ENCODE measurements around the gene EXOC4.

Gene EXOC4

DNA sequence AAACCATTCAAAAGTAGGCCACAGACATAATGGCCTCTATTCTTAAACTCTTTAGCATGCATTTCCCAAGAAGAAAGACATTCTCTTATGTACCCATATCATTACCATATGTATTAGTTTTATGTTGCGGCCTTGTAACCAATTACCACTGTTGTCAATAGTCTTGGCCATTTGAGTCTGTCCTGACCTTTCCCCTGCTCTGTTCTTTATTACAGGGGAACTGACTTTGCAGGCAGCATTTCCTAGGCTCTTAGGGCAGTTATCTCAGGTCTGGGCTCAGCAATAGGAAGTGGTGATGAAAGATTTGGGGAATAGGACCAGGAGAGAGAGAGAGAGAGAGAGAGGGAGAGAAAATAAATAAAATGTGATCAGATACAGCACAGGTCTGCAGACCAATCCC, 679.7 kb downstream of the EXOC4 start:
- DNase-seq: no peak

DNA sequence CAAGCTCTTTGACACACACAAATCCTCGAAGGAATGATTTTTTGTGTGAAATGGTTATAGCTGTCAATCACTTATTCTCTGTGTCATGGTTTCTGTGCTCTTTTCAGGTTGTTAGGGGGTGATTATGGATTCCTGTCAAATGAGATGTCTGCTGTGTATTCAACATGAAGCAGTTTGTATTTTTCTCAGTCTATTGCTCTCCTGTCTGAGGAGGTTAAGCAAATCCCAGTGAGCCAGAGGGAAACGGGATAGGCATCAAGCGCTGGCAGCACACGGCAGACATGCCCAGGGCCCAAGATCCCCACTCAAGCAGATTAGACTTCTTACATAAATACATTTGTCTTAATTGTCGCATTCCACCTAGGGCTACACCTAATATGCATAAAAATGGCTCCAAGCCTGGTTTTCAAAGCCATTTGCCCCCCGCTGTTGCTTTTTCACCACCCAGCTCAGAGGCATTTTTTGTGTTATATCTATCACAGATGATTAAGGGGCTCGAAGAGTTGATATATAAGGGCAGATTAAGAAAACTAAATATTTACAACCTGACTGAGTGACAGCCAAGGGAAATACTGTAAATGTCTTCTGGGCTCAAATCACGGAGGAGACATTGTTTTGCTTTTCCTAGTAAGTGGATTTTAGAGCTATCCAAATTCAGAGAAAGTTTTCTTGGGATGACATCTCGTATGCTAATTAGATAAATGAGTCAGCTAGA, 681.5 kb downstream of the EXOC4 start:
- DNase-seq: no peak

DNA sequence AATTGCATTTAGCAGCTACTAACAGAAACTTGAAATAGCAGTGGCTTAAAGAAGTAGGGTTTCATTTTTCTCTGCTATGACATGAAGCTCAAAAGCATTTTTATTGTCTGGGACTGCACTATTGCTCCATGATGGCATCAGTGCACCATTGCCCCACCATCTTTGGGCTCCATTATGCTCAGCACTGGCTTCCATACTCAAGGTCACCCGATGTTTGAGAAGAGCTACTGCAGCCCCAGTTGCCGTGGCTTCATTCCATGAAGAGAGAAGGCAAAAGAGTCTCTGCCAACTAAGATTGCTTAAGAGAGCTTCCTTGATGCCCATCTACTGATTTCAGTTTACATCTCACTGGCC, 682.1 kb downstream of the EXOC4 start:
- DNase-seq: no peak

DNA sequence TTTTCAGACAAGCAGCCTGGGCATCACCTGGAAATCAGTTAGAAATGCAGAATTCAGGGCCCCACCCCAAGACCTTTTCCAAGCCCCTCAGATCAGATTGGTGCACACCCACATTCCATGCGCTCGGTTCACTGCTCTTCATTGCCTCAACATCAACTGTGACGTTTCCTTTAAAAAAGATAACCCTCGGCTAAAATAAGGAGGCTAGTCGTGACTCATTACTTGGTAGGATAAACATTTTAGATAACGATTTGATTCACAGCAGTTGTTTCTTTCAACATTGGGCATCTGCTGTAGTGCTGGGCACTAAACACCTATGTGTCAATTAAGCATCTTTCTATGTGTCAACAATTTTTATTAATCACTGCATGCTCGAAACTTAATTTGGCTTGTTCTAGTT, 683.2 kb downstream of the EXOC4 start:
- no peak for DNase-seq

DNA sequence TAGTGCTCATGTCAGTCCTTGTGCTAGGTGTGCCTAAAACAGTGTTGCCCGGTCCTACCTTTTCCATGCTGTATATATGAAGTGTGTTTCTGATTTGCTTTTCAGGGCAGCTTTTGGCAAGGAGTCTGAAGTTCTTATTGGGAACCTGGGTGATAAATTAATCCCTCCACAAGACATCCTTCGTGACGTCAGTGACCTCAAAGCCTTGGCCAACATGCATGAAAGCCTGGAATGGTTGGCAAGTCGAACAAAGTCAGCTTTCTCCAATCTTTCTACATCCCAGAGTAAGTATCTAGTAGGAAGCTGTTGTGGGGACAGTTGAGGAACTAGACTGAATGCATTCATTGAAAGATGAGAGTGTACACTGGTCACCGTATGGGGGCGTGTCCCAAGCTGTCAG, 684.9 kb downstream of the EXOC4 start:
- no peak for DNase-seq

DNA sequence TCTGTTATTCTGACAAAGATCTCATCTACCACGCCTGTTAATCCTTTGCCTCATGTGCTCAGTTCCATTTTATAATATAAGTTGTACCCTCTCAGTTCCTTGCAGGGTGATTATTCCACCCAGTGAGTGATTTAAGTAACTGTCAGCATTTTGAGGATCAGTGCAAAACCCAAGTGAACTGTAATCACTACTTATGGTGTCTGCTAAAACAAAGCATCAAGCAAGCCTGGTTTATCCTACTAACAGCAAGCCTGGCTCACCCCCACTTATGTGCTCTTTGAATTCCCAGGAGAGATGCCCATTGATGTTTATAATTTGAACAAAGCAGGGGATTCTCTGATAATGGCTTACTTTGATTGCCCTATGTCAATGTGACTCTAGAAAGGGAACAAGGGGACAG, 687.5 kb downstream of the EXOC4 start:
- DNase-seq: no peak

DNA sequence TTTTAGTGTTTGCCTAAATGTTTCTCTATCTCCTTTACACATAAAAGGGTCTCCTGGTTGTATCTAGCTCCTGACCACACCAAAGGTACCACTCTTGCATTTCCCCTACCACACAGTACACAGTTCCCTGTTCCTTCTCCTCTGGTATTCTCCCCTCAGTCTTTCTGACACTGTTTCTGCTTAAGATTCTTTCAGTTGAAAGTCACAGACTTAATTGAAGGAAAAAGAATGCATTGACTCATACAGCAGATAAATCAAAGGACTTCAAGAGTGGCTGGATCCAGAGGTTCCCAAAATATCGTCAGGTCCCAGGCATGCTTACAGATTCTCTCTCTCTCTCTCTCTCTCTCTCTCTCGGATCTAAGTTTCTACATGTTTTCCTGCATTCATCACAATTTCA, 688.6 kb downstream of the EXOC4 start:
- DNase-seq: no peak

DNA sequence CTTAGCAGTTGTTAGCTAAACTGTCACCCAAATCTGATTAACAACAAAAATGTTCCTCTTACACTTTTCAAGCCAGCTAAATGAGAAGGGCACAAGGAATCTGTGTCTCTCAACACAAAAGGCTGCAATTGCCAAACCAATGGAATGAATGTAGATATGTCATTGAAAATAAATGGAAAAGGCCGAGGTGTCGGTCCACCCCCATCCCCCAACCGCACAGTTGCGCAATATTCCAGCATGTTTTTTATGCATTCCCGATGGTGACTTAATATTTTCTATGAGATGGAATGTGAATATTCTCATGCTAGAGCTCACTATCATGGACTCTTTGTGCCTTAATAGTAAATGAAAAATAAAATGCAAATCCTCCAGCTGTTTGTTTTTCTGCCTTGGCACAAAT, 692.6 kb downstream of the EXOC4 start:
- no peak for DNase-seq

DNA sequence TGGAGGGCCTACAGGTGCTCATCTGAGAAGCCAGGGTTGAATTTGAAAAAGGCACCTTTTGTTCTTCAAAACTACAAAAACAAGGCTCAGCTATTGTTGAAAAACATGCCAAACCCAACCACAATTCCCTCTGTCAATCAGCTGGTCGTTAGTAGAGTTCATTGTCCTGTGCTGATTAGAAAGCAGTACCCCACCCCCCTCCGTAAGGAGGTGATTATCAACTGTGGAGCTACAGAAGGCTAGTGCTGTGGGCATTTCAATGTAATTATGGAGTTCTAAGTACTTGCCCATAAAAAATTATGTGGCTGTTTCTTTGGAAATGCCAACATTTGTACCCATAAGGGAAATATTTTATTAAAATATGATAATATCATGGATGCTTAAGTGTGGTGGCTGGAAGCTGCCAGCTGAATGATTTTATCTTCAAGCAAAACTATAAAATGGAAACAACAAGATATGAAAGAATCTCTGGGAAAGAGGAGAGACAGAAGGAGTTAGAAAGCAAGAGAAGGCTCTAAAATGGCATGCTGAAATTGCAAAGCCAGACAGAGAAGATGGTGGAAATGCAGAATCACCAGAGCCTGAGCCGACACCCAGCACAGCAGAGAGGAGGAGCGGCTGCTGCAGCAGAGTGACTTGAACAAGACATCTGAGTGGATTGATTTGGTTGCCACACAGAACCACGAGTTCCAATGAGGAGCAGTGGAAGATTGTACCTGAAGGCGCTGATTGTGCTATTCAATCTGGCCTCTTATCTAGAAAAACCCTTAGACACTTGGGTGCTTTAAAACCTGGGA, 694.8 kb downstream of the EXOC4 start:
- DNase-seq: no peak

DNA sequence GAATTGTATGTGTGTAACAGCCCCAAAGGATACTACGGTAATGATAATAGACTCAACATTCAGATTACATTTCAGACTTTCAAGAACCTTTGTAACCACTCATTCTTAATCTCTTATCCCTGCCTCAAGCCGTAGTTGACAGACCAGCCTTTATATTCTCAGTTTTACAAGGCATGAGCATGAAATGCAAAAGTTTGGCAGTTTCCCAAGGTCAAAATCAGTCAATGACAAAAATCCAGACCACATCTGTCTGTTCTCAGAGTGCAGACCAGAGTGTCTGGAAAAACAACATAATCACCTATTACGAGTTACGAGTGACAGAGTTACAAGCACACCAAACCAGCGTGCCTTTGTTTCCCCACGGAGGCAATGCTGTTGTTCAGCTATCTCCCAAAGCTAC, 695.7 kb downstream of the EXOC4 start:
- DNase-seq: no peak

DNA sequence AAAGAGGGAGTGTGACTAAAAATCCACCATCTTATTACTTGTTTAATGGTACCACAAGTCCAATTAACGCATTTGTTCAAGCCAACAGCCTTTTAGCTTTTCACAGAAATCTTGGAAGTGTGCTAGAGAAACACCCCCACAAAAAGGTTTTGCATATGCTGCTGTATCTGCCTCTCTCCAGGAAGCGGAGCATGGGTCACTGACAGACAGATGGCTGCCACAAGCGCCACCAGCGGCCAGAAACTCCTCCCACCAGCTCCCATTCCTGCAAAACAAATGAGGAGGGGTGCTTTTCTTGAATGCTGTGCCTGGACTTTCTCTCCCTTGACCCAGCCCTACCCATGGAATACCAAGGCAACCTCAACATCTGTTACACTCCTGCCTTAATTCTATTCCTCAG, 698.0 kb downstream of the EXOC4 start:
- peak in 11 of 56 donors; percentile 0 to 26 (median 7) for DNase-seq

DNA sequence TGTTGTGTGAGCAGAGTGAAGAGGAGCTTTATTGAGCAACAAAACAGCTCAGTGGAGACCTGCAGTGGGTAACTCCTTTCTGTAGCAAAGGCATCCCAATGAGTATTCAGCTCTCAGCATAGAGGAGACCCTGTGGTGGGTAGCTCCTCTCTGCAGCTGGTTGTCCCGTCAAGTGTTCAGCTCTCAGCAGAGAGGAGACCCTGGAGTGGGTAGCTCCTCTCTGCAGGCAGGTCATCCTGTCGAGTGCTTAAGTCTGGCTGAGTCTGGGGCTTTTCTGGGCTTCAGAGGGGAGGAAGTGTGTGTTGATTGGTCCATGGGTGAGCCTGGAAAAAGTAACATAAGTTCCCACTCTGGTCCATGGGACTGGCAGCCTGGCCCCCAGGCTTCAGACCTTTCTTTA, 702.3 kb downstream of the EXOC4 start:
- DNase-seq: no peak

DNA sequence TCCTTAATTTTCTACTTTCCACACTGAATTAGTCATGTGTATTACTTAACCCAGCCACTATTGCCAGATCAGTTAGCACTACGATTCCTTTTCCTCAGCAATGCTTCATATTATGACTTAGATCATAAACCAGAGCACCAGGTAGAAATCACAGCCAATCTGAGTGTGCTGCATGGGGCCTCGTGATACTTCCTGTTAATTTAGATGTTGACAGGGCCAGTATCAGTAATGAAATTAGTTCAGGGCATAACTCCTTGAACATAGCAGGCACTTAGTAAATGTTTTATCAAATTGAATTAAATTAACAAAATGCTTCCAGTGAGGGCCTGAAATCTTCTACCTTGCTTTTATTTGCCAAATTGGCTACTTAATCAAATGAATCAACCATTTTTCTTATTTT, 705.0 kb downstream of the EXOC4 start:
- no peak for DNase-seq

DNA sequence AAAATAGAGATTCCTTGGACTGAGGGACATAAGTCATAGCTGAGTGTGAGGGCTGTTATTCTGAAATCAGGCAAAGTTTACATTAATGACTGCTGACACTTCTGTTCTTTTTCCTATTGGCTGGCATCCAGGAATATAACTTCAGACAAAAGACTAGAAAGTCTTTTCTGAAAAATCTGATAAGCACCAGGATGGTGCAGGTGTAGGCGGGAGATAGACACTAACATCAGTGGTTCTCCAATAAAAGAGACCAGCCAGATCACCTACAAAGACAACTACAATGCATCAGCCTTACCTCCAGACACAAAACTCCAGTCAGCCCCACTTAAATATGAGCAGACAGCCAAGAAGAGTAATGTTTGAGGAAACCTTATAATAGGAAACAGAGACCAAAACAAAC, 705.9 kb downstream of the EXOC4 start:
- no peak for DNase-seq

DNA sequence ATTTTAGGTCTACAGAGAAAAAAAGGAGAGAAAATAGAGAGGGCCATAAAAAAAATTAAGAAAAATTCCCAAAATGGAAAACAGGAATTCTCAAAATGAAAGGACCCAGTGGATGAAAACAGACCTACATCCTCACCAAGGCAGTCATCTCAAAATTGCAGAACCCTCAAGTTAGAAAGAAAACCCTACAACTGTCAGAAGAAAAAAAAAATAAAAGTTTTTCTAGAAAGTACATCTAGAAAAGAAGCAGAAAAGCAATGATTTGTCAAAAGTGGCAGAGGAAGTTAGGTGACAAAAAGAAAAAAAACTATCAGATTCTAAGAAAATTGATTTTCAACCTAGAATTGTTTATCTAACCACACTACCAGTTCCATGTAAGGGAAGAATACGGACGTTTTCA, 706.6 kb downstream of the EXOC4 start:
- no peak for DNase-seq

DNA sequence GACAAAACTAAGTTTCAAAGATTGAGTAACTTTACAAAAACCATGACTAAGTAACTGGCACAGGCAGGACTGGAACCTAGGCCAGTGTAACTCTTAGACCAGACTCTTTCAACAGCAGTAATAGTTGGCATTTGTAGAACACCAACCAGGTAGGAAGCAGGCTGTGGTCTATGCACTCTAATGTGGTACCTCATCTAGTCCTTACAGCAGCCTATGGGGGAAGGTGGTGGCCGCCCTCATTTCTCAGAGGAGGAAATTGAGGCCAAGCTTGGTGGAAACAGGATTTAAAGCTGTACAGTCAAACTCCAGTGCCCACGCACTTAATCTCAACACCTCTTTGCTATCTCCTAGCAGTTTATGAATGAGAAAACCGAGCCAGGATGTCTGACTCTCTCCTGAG, 708.8 kb downstream of the EXOC4 start:
- no peak for DNase-seq

DNA sequence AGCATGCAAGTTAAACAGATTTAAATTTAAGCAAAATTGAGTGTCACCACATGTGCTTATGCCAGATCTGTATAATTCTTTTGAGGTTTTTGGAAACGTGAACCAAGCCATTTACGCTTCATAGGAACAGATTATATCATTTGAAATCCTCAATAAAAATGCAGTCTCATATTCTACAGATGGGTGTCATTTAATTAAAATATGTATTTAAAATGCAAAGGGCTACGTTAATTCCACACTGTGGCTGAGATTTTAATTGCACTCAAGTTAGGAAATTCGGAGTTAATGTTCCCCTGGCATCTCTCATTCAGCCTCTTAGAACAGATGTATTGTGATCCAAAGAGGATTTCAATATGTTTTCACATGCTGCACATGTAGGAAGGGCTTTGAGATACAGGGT, 709.8 kb downstream of the EXOC4 start:
- no peak for DNase-seq

DNA sequence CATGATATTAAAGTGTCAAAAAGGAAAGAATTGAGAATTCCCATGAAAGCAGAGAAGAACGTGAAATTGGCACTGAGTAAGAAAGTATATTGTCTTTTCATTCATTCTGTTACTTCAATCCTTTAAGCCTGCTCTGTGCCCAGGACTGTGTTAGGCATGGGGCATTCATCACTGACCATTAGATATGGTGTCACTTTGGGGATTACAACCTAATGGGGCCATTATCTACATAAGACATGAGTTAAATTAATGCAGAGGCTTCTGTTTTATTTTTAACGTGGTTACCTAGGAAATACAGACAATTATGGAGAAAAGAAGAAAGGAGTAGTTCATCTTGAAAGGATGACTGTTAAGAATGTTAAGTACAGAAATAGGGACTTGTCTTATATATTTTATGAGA, 710.8 kb downstream of the EXOC4 start:
- DNase-seq: no peak

DNA sequence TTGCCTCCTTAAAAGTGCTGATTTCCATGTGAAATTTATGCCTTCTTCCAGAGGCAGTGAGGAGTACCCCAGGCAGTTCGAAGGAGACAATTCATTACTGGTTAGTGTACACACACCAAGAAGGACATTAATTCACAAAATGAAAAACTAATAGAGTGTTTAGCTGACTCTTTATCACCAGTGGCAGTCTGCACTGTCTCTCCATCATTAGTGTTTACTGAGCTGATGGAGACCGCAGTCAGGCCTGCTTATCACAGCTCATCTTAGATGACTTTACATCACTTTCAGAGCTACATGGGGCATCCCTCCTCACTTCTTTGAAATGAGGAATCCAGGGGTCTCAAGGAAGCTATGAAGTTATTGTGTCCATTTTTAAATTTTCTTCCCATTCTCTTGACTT, 718.7 kb downstream of the EXOC4 start:
- DNase-seq: no peak

DNA sequence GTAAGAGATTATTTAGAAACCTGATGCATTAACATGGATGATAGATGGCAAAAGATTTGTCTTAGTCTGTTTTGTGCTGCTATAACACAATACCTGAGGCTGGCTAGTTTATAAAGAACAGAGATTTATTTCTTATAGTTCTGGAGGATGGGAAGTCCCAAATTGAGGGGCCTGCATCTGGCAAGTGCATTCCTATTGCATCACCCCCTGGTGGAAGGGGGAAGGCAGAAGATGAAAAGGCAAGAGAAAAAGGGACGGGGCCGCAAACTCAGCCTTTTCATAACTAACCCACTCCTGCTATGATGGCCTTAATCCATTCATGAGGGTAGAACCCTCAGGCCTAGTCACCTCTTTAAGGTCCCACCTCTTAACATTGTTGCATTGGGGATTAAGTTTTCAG, 720.8 kb downstream of the EXOC4 start:
- DNase-seq: no peak

DNA sequence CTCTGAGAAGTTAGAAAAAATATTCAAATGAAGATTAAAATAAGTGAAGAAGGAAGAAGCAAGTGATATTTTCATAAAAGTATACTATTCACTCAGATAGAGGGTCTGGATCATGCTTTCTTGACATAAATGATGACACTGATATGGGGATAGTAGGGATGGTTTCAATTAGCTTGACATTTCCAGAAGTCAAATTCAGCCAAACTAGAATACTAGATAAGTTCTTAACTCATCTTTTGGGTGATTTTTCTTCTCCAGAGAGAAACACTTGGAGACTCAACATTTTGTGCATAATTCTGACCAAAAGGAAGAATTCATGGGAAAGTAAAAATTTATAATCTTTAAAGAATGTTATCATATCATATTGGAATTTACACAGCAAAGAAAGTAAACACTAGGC, 722.3 kb downstream of the EXOC4 start:
- DNase-seq: no peak

DNA sequence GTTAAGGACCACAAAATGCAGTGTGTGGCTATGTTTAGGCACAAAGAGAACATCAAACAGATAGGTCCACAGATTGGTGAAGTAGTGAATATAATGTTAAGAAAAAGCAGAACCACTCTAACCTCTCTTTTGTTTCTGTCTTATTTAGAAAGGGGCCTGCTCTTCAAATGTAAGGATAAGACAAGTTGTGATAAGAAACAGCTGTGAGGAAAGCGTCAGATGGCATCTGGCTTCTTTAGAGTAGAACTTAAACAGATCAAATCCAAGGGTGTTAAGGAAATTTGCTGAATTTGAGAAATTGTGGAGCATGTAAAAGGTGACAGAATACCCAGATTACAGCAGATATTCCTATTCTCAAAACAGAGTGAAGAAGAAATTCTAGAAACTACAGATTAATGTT, 723.3 kb downstream of the EXOC4 start:
- no peak for DNase-seq
